Vagina (tissue), 2 donors: ENCODE data around the gene SPINK4.

Experiments
- CTCF ChIP-seq, 3 experiments: fragments of 450-650 bp in 2 of 3; fragments of 200-600 bp in 1 of 3; sonication (generic) in 1 of 3; IDR thresholded peaks; one replicate each; pipeline ENCODE4 v1.5.1; 2017 to 2019; ENCODE audit warnings: antibody characterized with exemption in 3 of 3, mild to moderate bottlenecking in 2 of 3, moderate library complexity in 2 of 3
- POLR2A ChIP-seq, 2 donors: fragments of 450-650 bp; IDR thresholded peaks; one replicate each; pipeline ENCODE4 v1.6.1; 2017; ENCODE audit warnings: antibody characterized with exemption in 2 of 2, mild to moderate bottlenecking in 2 of 2, moderate library complexity in 2 of 2
- POLR2AphosphoS5 ChIP-seq, 2 donors: sonication (generic); formaldehyde crosslinking; IDR thresholded peaks; one replicate each; pipeline ENCODE4 v1.9.0; 2017; ENCODE audit warnings: antibody characterized with exemption in 2 of 2, mild to moderate bottlenecking in 2 of 2, low read depth in 1 of 2; ENCODE audit not compliant: insufficient read depth in 1 of 2

GRCh38 chr9:33277484-33277883 is 37.5 kb downstream of the SPINK4 start:
- TF ChIP-seq CTCF (IDR thresholded peaks at IDR 0.05) (no peak), POLR2A (IDR thresholded peaks at IDR 0.05) (no peak), POLR2AphosphoS5 (IDR thresholded peaks at IDR 0.05; ENCODE audit: insufficient read depth in 1 of 2, low read depth in 1 of 2) (no peak)
